Heart right ventricle (tissue), 16 donors: ENCODE results near the gene ARFGAP2. TPM values are rescaled to one million over a fixed set of nuclear protein-coding genes. Genes with fewer than 3 reads are reported as not detected.

Experiments used
- ATAC-seq, 8 donors: fragments of 200-7000 bp; cut with Tn5 transposase; one replicate each; pipeline ENCODE4 v1.9.1; 2020; ENCODE audit warnings: mild to moderate bottlenecking in 8 of 8, moderate library complexity in 8 of 8, moderate number of reproducible peaks in 1 of 8
- DNase-seq, 2 donors: peaks; one replicate each; pipeline ENCODE4 v3.0.0-alpha.2; 2020
- H3K27ac ChIP-seq, 10 donors: fragments of 200-600 bp; sonication (generic) in 2 of 10; one replicate each; pipeline versions ENCODE4 v1.5.0 to v1.8.0; 2020 to 2022; ENCODE audit warnings: mild to moderate bottlenecking in 3 of 10
- H3K27me3 ChIP-seq, 7 donors: fragments of 200-600 bp; one replicate each; pipeline ENCODE4 v1.8.0; 2021 to 2022; ENCODE audit warnings: mild to moderate bottlenecking in 2 of 7
- H3K36me3 ChIP-seq, 9 donors: fragments of 200-600 bp; sonication (generic) in 1 of 9; one replicate each; pipeline versions ENCODE4 v1.5.0 to v1.8.0; 2020 to 2022; ENCODE audit warnings: mild to moderate bottlenecking in 2 of 9
- H3K4me1 ChIP-seq, 9 donors: fragments of 200-600 bp; sonication (generic) in 1 of 9; one replicate each; pipeline versions ENCODE4 v1.5.0 to v1.8.0; 2020 to 2022; ENCODE audit warnings: mild to moderate bottlenecking in 4 of 9
- H3K4me3 ChIP-seq, 10 donors: fragments of 200-600 bp; sonication (generic) in 2 of 10; one replicate each; pipeline versions ENCODE4 v1.5.0 to v1.8.0; 2020 to 2022; ENCODE audit warnings: mild to moderate bottlenecking in 7 of 10, moderate library complexity in 2 of 10
- H3K9me3 ChIP-seq, 11 donors: fragments of 200-600 bp in 10 of 11; sonication (generic) in 2 of 11; one replicate each; pipeline versions ENCODE4 v1.5.0 to v1.8.0; 2013 to 2022; ENCODE audit warnings: mild to moderate bottlenecking in 2 of 11, control low read depth in 1 of 11, moderate library complexity in 1 of 11
- WGBS, 2 donors: extraction: QIAGEN DNeasy Blood & Tissue Kit; methylation state at CpG; one replicate each; pipeline ENCODE4 v1.1.7; 2013; ENCODE audit warnings: inconsistent platforms in 1 of 2; 5-methylcytosine and 5-hydroxymethylcytosine counted together
- intact Hi-C, 10 donors: fragments of 100-400 bp; cut with DNase I; formaldehyde crosslinking; loops; one replicate each; pipeline versions ENCODE4 v1.11.1 to v1.14.2; 2022
- polyA plus RNA-seq, 2 donors: library from polyadenylated mRNA; stranded (reverse); fragments of 200-250 nt; gene quantifications; one replicate each; pipeline ENCODE4 v1.2.3, GENCODE V29; 2013
- total RNA-seq, 10 donors: library from RNA; stranded (reverse); fragmentation: NEBNext Ultra II Directional in 3 of 10; extraction: Animal tissue kit (Norgen Biotek cat#: 25700) in 3 of 10; gene quantifications; one replicate each; pipeline versions ENCODE4 v1.2.1 to v1.2.4, GENCODE V29; 2021 to 2023
- TF ChIP-seq, protein P1 (sequence below), 9 donors: fragments of 200-600 bp; sonication (generic) in 2 of 9; IDR thresholded peaks; one replicate each; pipeline versions ENCODE4 v1.5.0 to v1.8.0; 2021 to 2022; ENCODE audit warnings: antibody characterized with exemption in 9 of 9, mild to moderate bottlenecking in 5 of 9, moderate library complexity in 1 of 9
- donor health status: Arrhythmogenic right ventricular cardiomyopathy.
- donor health status: ischemic (EF 13 %, LVEDD 7.1; RV severe dilation, severe dysfunction).
- donor health status: healthy with polysubstance abuse.
- donor health status: DM: no; HTN: yes; CAD: no.
- donor health status: DM: no; HTN: no; CAD: no.
- donor health status: ischemic (EF 25% LVEDD 6.9; RV normal size, moderate dysfunction).
- donor health status: ischemic (EF 25% LVEDD 5.7; RV mildly dilated, moderate dysfunction).
- donor health status: healthy.
- donor health status: DM: yes; HTN: yes; CAD: no.
- donor health status: Ischemic cardiomyopathy.
- donor health status: ischemic (EF 35%, LVEDD 5.7; RV mildly dilated, moderate dysfunction).
- donor health status: nonischemic (EF 11% LVEDD 7.7; RV severe dilation, severe dysfunction).
- donor health status: DM: yes; HTN: yes; CAD: no.
- donor health status: PGD.
- donor health status: ischemic (EF 29% LVEDD 5.4; RV normal size, mild dysfunction).
- donor health status: nonischemic (EF 23%, LVEDD 6.1; RV moderate dilation, normal function).

The ARFGAP2 gene
- total and polyA plus RNA-seq, 12 donors, result 47.8 to 70.2 (median 62.9) TPM

DNA sequence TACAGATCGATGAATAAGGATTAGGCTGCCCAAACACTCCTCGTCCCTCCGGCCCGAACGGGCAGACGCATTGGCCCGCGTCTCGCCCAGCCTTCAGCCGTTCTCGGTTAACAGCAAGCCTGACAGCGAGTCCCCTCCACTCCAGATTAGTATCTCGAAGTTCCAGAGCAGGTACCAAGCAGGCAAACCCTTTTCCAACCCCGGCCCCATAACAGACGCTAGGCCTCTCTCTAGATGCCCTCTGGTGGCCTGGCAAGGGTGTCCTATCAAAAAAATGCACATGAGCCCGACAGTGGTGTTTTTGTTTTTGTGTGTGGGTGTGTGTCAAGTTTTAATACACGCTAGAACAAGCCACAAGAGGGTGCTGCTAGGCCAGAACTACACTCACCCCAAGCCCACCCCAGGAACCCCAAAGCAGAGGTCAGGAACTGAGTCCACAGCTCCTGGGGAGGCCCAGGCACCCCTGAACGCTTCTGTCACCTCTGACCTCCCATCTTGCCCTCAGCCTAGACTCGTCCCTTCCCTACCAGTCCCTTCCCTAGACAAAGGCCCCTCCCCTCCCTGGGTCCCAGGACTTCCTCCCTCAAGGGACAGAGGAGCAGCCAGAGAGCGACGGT, 658 bp upstream of the ARFGAP2 start:
- H3K27me3 ChIP-seq, result no peaks in the 10 kb centered on the region
- peaks cover 29 to 87% (median 66%) of the 10 kb centered on the region in 9 donors for H3K4me1 ChIP-seq
- H3K9me3 ChIP-seq, result no peaks in the 10 kb centered on the region
- H3K36me3 ChIP-seq, result peaks cover 0 to 66% (median 18%) of the 10 kb centered on the region in 9 donors
- intact Hi-C loops, result loop anchor here (2.0 to 10.0 kb wide), 10 partner anchors 35 to 230 kb away; partner anchors contain the start of genes NR1H3 (in 5 of the 10), DDB2 (in 3 of the 10), ACP2 (in 1 of the 10) and SLC39A13 (in 1 of the 10)
- ATAC-seq (peak; percentile 32 to 57 (median 45)), DNase-seq (peak in 1 of 2 donors; percentile 77)
- TF ChIP-seq, protein P1, sequence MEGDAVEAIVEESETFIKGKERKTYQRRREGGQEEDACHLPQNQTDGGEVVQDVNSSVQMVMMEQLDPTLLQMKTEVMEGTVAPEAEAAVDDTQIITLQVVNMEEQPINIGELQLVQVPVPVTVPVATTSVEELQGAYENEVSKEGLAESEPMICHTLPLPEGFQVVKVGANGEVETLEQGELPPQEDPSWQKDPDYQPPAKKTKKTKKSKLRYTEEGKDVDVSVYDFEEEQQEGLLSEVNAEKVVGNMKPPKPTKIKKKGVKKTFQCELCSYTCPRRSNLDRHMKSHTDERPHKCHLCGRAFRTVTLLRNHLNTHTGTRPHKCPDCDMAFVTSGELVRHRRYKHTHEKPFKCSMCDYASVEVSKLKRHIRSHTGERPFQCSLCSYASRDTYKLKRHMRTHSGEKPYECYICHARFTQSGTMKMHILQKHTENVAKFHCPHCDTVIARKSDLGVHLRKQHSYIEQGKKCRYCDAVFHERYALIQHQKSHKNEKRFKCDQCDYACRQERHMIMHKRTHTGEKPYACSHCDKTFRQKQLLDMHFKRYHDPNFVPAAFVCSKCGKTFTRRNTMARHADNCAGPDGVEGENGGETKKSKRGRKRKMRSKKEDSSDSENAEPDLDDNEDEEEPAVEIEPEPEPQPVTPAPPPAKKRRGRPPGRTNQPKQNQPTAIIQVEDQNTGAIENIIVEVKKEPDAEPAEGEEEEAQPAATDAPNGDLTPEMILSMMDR (IDR thresholded peaks at IDR 0.05), result peak; percentile 41 to 76 (median 60)
- H3K27ac ChIP-seq, result peak overlapping the region; percentile 92 to 100 (median 98)
- 0 to 1% methylated on average over 21 of the region's 21 CpGs for WGBS, 2 donors
- peak overlapping the region; percentile 65 to 100 (median 86) for H3K4me3 ChIP-seq

DNA sequence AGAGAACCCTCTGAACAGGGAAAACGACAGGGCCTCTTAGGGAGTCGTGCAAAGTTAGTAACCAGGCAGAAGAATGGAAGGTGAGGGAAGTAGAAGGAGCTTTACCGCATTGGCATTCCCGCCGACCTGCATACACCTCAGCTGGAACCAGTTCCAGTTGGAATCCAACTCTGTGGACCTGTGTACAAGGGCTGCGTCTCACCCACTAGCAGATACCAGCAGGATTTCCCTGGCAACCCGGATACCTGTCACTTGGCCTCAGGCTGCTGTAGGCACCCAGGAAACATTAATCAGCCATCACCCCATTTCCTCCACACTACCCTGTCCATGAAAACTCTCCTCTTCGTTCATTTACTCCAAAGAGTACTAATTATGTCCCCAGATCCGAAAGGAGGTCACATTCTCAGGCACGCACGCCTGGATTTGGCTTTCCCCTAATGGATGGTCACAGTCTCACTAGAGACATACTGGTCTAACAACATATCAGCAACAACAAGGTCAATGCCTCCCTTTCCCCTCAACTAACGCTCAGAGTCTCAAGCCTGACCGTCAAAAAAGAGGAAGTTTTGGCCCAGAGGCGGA, 842 bp downstream of the ARFGAP2 start:
- ATAC-seq (no peak), DNase-seq (no peak)
- peak overlapping the region; percentile 75 to 100 (median 90) for H3K4me3 ChIP-seq
- TF ChIP-seq, protein P1 (IDR thresholded peaks at IDR 0.05), result no peak
- WGBS, 2 donors, result 30 to 33% methylated on average over 14 of the region's 14 CpGs
- H3K27me3 ChIP-seq, result no peaks in the 10 kb centered on the region
- peak overlapping the region in 9 of 10 donors; percentile 86 to 100 (median 97) for H3K27ac ChIP-seq
- intact Hi-C loops, result loop anchor here (2.0 to 10.0 kb wide), 10 partner anchors 36 to 231 kb away; partner anchors contain the start of genes NR1H3 (in 5 of the 10), DDB2 (in 3 of the 10), ACP2 (in 1 of the 10) and SLC39A13 (in 1 of the 10)
- peaks cover 0 to 76% (median 31%) of the 10 kb centered on the region in 9 donors for H3K36me3 ChIP-seq
- H3K4me1 ChIP-seq, result peaks cover 34 to 84% (median 66%) of the 10 kb centered on the region in 9 donors
- H3K9me3 ChIP-seq, result no peaks in the 10 kb centered on the region

DNA sequence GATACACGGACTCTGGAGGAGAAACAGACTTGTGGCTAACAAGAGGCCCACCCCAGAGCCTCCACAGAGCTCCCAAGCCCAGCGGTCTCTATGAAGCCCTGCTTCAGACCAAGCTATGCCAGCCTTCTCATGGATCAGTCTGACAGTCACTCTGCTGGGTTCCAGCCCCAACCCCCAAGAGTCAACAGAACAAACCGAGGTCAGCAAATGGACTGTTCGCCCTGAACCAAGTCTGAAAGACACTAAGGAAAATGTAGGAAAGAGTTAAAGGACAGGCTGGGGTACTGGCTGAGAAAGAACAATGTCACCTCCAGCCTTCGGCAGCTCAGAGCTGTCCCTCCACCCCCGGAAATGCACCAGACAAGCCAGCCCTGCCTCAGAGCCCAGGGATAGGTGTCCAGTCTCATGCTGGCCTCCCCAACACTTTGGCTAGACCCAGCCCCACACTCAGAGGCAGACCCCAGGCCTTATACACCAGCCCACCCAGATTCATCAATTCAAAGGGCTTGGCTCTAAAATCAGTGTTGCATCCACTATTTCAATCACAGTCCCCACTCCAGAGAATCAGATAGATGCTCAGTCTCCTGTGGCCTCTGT, 3.8 kb downstream of the ARFGAP2 start:
- Histone ChIP-seq H3K4me1 (peaks cover 20 to 55% (median 43%) of the 10 kb centered on the region in 9 donors), H3K9me3 (no peaks in the 10 kb centered on the region), H3K4me3 (no peak overlapping the region), H3K27me3 (no peaks in the 10 kb centered on the region), H3K36me3 (peaks cover 3 to 79% (median 56%) of the 10 kb centered on the region in 9 donors), H3K27ac (peak overlapping the region in 3 of 10 donors; percentile 6 to 19 (median 17))
- TF ChIP-seq, protein P1 (IDR thresholded peaks at IDR 0.05), result no peak
- WGBS, 2 donors, result 51 to 55% methylated on average over 6 of the region's 6 CpGs
- intact Hi-C loops, result loop anchor here in 1 of 10 donors (10.0 kb wide), 1 partner anchor 92 kb away; no protein-coding TSS in a partner anchor
- ATAC-seq, result no peak
- DNase-seq, result no peak

DNA sequence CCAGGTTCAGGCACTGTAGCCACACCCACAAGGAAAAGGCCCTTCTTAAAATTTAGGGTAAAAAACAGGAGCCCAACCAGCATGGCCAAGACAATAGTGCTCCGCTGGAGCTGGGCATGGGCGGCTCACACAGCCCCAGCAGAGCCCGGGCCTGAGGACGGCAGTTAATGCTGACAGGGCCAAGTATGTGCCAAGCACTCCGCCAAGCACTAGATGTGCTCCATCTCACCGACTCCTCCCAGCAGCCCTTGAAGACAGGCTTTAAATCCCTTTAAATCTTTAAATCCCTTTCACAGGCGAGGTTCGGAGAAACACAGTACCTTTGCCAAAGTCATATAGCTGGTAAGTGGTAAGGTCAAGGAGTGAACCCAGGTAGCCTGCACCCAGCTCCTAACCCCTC, 4.8 kb downstream of the ARFGAP2 start:
- ATAC-seq (peak in 3 of 8 donors; percentile 21 to 55 (median 45)), DNase-seq (peak in 1 of 2 donors; percentile 33)
- WGBS, 2 donors, result 54 to 73% methylated on average over 8 of the region's 8 CpGs
- TF ChIP-seq, protein P1 (IDR thresholded peaks at IDR 0.05), result no peak
- peak overlapping the region in 4 of 10 donors; percentile 17 to 22 (median 20) for H3K27ac ChIP-seq
- H3K27me3 ChIP-seq, result no peaks in the 10 kb centered on the region
- peaks cover 12 to 46% (median 37%) of the 10 kb centered on the region in 9 donors for H3K4me1 ChIP-seq
- H3K36me3 ChIP-seq, result peaks cover 8 to 89% (median 66%) of the 10 kb centered on the region in 9 donors
- intact Hi-C loops, result loop anchor here in 1 of 10 donors (10.0 kb wide), 1 partner anchor 93 kb away; no protein-coding TSS in a partner anchor
- H3K9me3 ChIP-seq, result no peaks in the 10 kb centered on the region
- H3K4me3 ChIP-seq, result no peak overlapping the region
